22Rv1 (cell line): ENCODE measurements around the gene PEAR1.
A peak's percentile ranks its signal among the peaks of the same experiment; 100 is the strongest.

Experiments used
- H3K27ac ChIP-seq: fragments of 450-650 bp; 2 replicates; pipeline ENCODE4 v1.5.1; 2017
- ZFX ChIP-seq: fragments of 450-650 bp; IDR thresholded peaks from 2 replicates; pipeline ENCODE4 v1.6.1; 2017; ENCODE audit warnings: antibody characterized with exemption, borderline replicate concordance
- TF ChIP-seq, protein P1 (sequence below): fragments of 450-650 bp; IDR thresholded peaks from 2 replicates; pipeline ENCODE4 v1.5.1; 2017; ENCODE audit warnings: mild to moderate bottlenecking

The PEAR1 gene, protein sequence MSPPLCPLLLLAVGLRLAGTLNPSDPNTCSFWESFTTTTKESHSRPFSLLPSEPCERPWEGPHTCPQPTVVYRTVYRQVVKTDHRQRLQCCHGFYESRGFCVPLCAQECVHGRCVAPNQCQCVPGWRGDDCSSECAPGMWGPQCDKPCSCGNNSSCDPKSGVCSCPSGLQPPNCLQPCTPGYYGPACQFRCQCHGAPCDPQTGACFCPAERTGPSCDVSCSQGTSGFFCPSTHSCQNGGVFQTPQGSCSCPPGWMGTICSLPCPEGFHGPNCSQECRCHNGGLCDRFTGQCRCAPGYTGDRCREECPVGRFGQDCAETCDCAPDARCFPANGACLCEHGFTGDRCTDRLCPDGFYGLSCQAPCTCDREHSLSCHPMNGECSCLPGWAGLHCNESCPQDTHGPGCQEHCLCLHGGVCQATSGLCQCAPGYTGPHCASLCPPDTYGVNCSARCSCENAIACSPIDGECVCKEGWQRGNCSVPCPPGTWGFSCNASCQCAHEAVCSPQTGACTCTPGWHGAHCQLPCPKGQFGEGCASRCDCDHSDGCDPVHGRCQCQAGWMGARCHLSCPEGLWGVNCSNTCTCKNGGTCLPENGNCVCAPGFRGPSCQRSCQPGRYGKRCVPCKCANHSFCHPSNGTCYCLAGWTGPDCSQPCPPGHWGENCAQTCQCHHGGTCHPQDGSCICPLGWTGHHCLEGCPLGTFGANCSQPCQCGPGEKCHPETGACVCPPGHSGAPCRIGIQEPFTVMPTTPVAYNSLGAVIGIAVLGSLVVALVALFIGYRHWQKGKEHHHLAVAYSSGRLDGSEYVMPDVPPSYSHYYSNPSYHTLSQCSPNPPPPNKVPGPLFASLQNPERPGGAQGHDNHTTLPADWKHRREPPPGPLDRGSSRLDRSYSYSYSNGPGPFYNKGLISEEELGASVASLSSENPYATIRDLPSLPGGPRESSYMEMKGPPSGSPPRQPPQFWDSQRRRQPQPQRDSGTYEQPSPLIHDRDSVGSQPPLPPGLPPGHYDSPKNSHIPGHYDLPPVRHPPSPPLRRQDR

DNA sequence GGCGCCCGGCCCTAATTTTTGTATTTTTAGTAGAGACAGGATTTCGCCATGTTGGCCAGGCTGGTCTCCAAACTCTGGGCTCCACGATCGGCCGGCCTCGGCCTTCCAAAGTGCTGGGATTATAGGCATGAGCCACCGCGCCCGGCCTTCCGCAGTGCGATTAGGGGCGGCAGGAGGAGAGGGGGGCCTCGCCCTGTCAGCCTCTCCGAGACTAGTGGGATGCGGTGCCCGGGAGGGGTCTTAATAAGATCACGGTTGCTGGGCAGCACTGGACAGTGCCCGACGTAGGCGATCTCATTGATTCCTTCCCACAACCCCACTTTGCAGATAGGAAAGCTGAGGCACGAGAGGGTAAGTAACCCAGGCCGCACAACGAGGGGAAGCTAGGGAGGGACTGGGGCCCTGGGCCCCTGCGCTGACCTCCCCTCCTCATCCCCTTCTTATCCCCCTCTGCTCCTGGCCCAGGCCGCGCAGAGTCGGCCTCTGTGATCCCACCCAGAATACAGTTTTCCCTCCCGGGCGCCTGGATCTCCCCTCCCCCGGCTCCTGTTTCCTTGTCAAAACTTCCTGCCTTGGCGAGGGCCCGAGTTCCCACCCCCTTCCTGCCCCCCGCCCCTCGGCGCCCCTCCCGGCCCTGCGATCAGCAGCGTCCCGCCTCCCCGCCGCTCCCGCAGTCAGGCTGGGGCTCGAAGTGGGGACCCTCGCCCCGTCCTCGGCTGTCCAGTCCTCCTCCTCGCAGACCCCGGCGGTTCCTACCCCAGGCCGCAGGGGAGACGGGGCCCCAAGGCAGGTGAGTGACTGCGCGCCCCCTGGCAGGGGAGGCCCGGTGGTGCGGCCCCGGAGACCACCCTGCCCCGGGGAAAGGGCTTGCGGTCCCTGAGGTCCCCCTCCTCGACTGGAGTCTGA is at the start of gene PEAR1:
Gene PEAR1, plus strand, starts transcription at position 671 of the 906 bp plus-strand sequence. CDS start 10,209 bp downstream, outside the sequence.
- H3K27ac ChIP-seq = no peak within 1 kb of the TSS
- no peak for TF ChIP-seq ZFX
- TF ChIP-seq, protein P1, sequence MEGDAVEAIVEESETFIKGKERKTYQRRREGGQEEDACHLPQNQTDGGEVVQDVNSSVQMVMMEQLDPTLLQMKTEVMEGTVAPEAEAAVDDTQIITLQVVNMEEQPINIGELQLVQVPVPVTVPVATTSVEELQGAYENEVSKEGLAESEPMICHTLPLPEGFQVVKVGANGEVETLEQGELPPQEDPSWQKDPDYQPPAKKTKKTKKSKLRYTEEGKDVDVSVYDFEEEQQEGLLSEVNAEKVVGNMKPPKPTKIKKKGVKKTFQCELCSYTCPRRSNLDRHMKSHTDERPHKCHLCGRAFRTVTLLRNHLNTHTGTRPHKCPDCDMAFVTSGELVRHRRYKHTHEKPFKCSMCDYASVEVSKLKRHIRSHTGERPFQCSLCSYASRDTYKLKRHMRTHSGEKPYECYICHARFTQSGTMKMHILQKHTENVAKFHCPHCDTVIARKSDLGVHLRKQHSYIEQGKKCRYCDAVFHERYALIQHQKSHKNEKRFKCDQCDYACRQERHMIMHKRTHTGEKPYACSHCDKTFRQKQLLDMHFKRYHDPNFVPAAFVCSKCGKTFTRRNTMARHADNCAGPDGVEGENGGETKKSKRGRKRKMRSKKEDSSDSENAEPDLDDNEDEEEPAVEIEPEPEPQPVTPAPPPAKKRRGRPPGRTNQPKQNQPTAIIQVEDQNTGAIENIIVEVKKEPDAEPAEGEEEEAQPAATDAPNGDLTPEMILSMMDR = no peak

DNA sequence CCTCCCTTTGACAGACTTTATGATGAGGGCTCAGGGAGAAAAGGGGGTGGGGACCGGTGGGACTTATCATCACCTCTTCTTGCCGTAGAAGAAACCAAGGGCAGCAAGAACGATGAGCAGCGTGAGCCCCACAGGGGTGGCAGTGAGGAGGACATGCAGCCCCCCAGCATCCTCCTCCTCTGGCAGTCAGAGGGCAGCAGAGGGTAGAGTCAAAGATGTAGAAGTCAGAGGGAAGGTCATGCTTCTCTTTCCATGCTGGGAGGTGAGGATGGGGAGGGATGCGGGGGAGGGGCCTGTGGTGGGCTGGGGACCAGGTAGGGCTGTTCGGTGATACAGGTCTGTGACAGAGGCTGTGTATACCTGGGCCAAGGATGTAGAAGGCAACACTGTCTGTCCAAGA is 49.4 kb upstream of the PEAR1 start:
- H3K27ac ChIP-seq = no peak overlapping the region
- TF ChIP-seq ZFX = no peak

DNA sequence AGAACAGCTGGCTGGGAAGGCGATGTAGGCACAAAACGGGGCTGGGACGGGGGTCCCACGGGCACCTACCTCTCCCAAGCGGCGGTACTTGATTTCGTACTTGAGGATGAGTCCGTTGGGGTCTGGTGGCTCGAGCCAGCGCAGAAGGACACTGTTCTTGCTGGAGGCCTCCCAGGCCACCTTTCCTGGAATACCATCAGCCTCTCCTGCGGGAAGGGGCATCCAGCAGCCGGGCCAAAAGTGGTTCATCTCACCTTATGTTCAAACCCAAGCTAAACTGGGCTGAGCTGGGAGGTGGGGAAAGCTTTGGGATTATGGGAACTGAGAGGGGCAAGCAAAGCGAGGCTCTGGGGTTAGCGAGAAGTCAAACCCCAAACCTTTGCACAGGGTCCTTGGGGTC is 48.9 kb upstream of the PEAR1 start:
- TF ChIP-seq, protein P1 = no peak
- no peak for TF ChIP-seq ZFX
- H3K27ac ChIP-seq = no peak overlapping the region

DNA sequence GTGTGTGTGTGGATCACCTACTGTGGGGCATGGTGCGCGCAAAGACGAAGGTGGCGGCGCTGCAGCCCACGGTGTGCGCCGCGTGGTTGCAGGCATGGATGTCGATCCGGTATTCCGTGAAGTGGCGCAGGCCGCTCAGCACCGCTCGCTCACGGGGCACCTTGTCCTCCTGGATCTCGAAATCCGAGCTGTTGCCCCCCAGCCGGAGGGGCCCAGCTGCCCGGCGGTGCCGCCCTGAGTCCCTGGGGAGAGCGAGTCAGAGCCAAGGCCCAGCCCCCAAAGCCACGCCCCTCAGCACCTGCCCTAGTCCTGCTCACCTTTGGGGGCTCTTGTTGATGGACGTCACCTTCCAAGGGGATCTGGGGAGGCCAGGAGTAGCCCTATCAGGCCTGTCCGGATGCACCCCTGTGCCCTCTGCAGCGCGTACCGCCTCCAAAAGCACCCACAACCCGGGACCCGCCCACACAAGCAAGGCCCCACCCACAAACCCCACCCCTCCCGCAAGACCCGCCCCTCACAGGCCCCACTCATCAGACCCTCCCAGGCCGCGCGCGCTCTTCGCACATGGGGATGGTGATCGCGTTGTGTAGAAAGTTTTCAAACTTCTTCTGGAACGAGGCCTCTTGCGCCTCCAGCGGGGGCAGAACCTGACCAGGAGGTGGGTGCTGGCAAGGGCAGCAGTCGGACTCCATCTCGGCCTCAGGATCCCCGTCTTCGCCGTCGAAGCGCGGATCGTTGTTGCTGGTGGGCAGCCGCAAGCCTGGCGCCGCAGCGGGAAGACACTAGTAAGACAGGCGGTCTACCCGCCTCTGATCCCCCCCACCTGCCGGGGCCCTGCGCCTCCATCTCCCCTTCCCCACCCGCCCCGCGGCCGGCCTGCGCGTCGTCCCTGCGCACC is 48.2 kb upstream of the PEAR1 start:
- TF ChIP-seq, protein P1 = peak; percentile 40
- no peak for TF ChIP-seq ZFX
- H3K27ac ChIP-seq = no peak overlapping the region

DNA sequence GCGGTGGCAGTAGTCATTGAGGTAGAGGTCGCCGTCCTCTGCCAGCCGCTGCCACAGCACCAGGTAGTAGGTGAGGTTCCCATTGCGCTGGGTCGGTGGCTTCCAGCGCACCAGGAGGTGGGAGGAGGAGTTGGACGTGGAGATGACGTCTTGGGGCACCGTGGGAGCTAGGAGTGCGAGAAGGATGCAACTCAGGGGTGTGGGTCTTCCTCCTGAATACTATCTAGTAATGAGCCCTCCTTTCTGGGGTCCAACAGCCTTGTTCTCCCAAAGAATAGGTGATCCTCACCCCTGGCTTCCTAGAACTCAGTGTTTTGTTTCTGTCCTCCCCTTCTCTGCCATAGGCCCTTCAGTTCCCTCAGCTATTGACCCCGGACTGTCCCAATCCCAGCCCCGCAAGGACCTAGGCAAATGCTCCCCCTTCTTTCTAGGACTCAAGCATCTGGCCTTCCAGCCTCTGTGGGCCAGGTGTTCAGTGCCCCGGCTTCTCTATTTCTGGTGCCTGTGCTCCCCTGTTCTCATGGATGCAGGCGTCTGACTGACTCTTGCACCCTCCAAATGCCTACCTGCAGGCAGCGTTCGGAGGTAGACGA is 47.5 kb upstream of the PEAR1 start:
- no peak overlapping the region for H3K27ac ChIP-seq
- TF ChIP-seq ZFX = no peak
- TF ChIP-seq, protein P1 = no peak

DNA sequence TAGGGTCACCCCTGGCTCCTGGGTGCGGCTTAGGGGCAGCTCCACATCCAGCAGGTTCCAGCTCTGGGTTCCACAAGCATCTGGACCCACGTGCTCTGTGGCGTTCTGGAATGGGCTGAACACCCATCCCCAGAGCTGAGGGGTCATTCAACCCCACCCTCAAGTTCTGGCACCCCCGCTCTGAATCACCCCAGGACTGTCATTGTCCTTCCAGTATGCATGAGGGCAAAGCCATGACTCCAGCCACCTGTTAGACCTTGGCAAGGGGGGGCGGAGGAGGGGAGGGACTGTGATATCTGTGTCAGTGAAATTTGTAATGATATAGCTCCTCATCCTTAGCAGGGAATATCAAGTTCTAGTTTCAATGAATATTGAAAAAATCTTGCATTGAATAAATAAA is 46.9 kb upstream of the PEAR1 start:
- TF ChIP-seq, protein P1 = no peak
- no peak for TF ChIP-seq ZFX

More for the DNA sequence above, 46.9 kb upstream of the PEAR1 start:
- no peak overlapping the region for H3K27ac ChIP-seq
